HepG2 (cell line): ENCODE data around the gene JAKMIP2. TPM values are rescaled to one million over a fixed set of nuclear protein-coding genes. Genes with fewer than 3 reads are reported as not detected.

Experiments used
- ATAC-seq: fragments of 200-7000 bp; cut with Tn5 transposase; 3 replicates; pipeline ENCODE4 v1.9.1; 2020; ENCODE audit warnings: mild to moderate bottlenecking, moderate library complexity
- BruUV-seq: library from RNA; stranded (reverse); fragments of 400-500 nt; replicated peaks from 2 replicates; lab custom pipeline; 2021; lab: Mats Ljungman, UMichigan
- CTCF ChIA-PET: fragments of 300-600 bp; formaldehyde crosslinking; extraction: SDS; loops from one replicate; lab custom pipeline; 2021; ENCODE audit warnings: low total read pairs, inconsistent platforms, low intra/inter-chr PET ratio; lab: Yijun Ruan, JAX
- POLR2A ChIA-PET: fragments of 350-600 bp; sonication (Branson Sonifier 250); formaldehyde crosslinking; loops from one replicate; lab custom pipeline; 2020; ENCODE audit warnings: antibody characterized with exemption, inconsistent platforms; lab: Yijun Ruan, JAX
- DNase-seq: peaks from one replicate; pipeline ENCODE4 v3.0.0-alpha.2; 2015; ENCODE audit warnings: low spot score
- FAIRE-seq: peaks from 3 replicates; lab custom pipeline; 2011; peaks lifted over from hg19 to GRCh38; lab: Jason Lieb, UNC
- H2AFZ ChIP-seq: one replicate; pipeline ENCODE4 v1.6.1; 2011; ENCODE audit warnings: low read length, inconsistent platforms
- H3K27ac ChIP-seq: fragments of 300-600 bp; 3 replicates; pipeline ENCODE4 v1.8.0; 2011; ENCODE audit warnings: mixed run types, mild to moderate bottlenecking, mixed read lengths, low read length, inconsistent platforms; ENCODE audit not compliant: insufficient read depth; ENCODE audit errors: extremely low read length
- H3K27me3 ChIP-seq, 2 experiments: fragments of 200-600 bp in 1 of 2; 2 replicates in 1 of 2; 3 replicates in 1 of 2; pipeline versions ENCODE4 v1.6.0 to v1.8.0; 2011; ENCODE audit warnings: low read length in 2 of 2, mild to moderate bottlenecking in 2 of 2, moderate library complexity in 2 of 2, inconsistent platforms in 1 of 2; ENCODE audit not compliant: insufficient read depth in 2 of 2, control insufficient read depth in 1 of 2
- H3K36me3 ChIP-seq, 2 experiments: fragments of 200-600 bp in 1 of 2; replicated peaks in 1 of 2; 2 replicates in 1 of 2; 3 replicates in 1 of 2; pipeline versions ENCODE4 v1.5.1 to v1.8.0; 2011; ENCODE audit warnings: low read length in 2 of 2, inconsistent platforms in 1 of 2; ENCODE audit not compliant: insufficient read depth in 2 of 2, control insufficient read depth in 1 of 2
- H3K4me1 ChIP-seq: 2 replicates; pipeline ENCODE4 v1.5.1; 2012; ENCODE audit warnings: low read length, inconsistent platforms; ENCODE audit not compliant: insufficient read depth
- H3K4me2 ChIP-seq: 2 replicates; pipeline ENCODE4 v1.6.0; 2011; ENCODE audit warnings: low read depth, low read length, inconsistent platforms
- H3K4me3 ChIP-seq, 3 experiments: fragments of 200-600 bp in 1 of 3; sonication (generic), shearing (Covaris generic) in 1 of 3; replicated peaks in 1 of 3; 2 replicates each; pipeline ENCODE4 v1.5.1; 2011 to 2016; ENCODE audit warnings: low read length in 3 of 3, inconsistent platforms in 2 of 3, low read depth in 2 of 3, mild to moderate bottlenecking in 2 of 3, control low read depth in 1 of 3, mixed read lengths in 1 of 3; ENCODE audit not compliant: insufficient read depth in 1 of 3
- H3K79me2 ChIP-seq: one replicate; pipeline ENCODE4 v1.6.1; 2011; ENCODE audit warnings: low read length, inconsistent platforms; ENCODE audit not compliant: insufficient read depth
- H3K9ac ChIP-seq: 2 replicates; pipeline ENCODE4 v1.6.0; 2011; ENCODE audit warnings: mild to moderate bottlenecking, low read depth, low read length, inconsistent platforms; ENCODE audit not compliant: insufficient read depth
- H3K9me3 ChIP-seq: 2 replicates; pipeline ENCODE4 v1.5.1; 2012; ENCODE audit warnings: mild to moderate bottlenecking, low read length
- H4K20me1 ChIP-seq: 2 replicates; pipeline ENCODE4 v1.6.0; 2011; ENCODE audit warnings: inconsistent platforms, mild to moderate bottlenecking, low read length, moderate library complexity; ENCODE audit not compliant: insufficient read depth
- CREB3 ChIP-seq: sonication (generic); formaldehyde crosslinking; IDR thresholded peaks from 2 replicates; pipeline ENCODE4 v1.5.0; 2020; ENCODE audit warnings: missing genetic modification reagents
- FOXA1 ChIP-seq, 2 experiments: fragments of 450-650 bp in 1 of 2; sonication (generic) in 1 of 2; formaldehyde crosslinking in 1 of 2; IDR thresholded peaks; 2 replicates each; pipeline versions ENCODE4 v1.4.0 to v1.6.1; 2016 to 2020; ENCODE audit warnings: missing genetic modification reagents in 1 of 2
- FOXA3 ChIP-seq: IDR thresholded peaks from 2 replicates; pipeline ENCODE4 v1.6.1; 2016; ENCODE audit warnings: missing genetic modification reagents, missing compliant biosample characterization
- HHEX ChIP-seq: IDR thresholded peaks from 2 replicates; pipeline ENCODE4 v1.6.1; 2016; ENCODE audit warnings: control low read depth
- KDM1A ChIP-seq: IDR thresholded peaks from 2 replicates; pipeline ENCODE4 v1.6.1; 2016; ENCODE audit warnings: missing compliant biosample characterization
- SOX13 ChIP-seq, 3 experiments: fragments of 450-650 bp in 1 of 3; sonication (generic) in 1 of 3; formaldehyde crosslinking in 1 of 3; IDR thresholded peaks in 2 of 3; conservative IDR thresholded peaks in 1 of 3; 2 replicates each; pipeline versions ENCODE4 v1.5.0 to v1.6.1; 2016 to 2020; ENCODE audit warnings: antibody characterized with exemption in 1 of 3, mild to moderate bottlenecking in 1 of 3, missing compliant biosample characterization in 1 of 3, missing genetic modification reagents in 1 of 3, moderate library complexity in 1 of 3
- SOX5 ChIP-seq: IDR thresholded peaks from 2 replicates; pipeline ENCODE4 v1.6.1; 2016; ENCODE audit warnings: borderline replicate concordance
- SOX6 ChIP-seq, 2 experiments: fragments of 450-650 bp in 1 of 2; sonication (generic) in 1 of 2; formaldehyde crosslinking in 1 of 2; IDR thresholded peaks; 2 replicates each; pipeline versions ENCODE4 v1.4.0 to v1.6.1; 2017 to 2020; ENCODE audit warnings: antibody characterized with exemption in 1 of 2, mild to moderate bottlenecking in 1 of 2, missing genetic modification reagents in 1 of 2
- TBX2 ChIP-seq: sonication (generic); formaldehyde crosslinking; IDR thresholded peaks from 2 replicates; pipeline ENCODE4 v1.5.0; 2020; ENCODE audit warnings: missing genetic modification reagents, mild to moderate bottlenecking, borderline replicate concordance
- TBX3 ChIP-seq: fragments of 450-650 bp; IDR thresholded peaks from 2 replicates; pipeline ENCODE4 v1.6.1; 2017; ENCODE audit warnings: antibody characterized with exemption, mild to moderate bottlenecking, inconsistent platforms, borderline replicate concordance
- TCF7 ChIP-seq: sonication (generic); IDR thresholded peaks from 2 replicates; pipeline ENCODE4 v1.6.1; 2016; ENCODE audit warnings: antibody characterized with exemption, low read depth
- XRCC5 ChIP-seq: fragments of 200-400 bp; formaldehyde crosslinking; optimal IDR thresholded peaks from 2 replicates; pipeline ENCODE3; 2017; ENCODE audit warnings: mild to moderate bottlenecking, low read length
- ZMYM3 ChIP-seq: sonication (generic); formaldehyde crosslinking; IDR thresholded peaks from 2 replicates; pipeline ENCODE4 v1.5.1; 2020; ENCODE audit warnings: mild to moderate bottlenecking, missing genetic modification reagents
- ZNF207 ChIP-seq: fragments of 450-650 bp; IDR thresholded peaks from 2 replicates; pipeline ENCODE4 v1.6.1; 2016; ENCODE audit warnings: antibody characterized with exemption, borderline replicate concordance
- ZNF629 ChIP-seq: sonication (generic); formaldehyde crosslinking; conservative IDR thresholded peaks from 2 replicates; pipeline ENCODE4 v1.5.0; 2020; ENCODE audit warnings: missing genetic modification reagents
- ZNF790 ChIP-seq: sonication (generic); formaldehyde crosslinking; IDR thresholded peaks from 2 replicates; pipeline ENCODE4 v1.8.0; 2022; ENCODE audit warnings: missing genetic modification reagents, mild to moderate bottlenecking, borderline replicate concordance
- WGBS: methylation state at CpG from one replicate; pipeline ENCODE4 v1.1.6; 2017; ENCODE audit warnings: low lambda C conversion rate; 5-methylcytosine and 5-hydroxymethylcytosine counted together
- in situ Hi-C: cut with HindIII; loops from 2 replicates; pipeline ENCODE4 v1.10.0; 2017; ENCODE audit warnings: low pct_unique_long_range_greater_than_20kb; ENCODE audit not compliant: extremely low pct_ligation_motif_present
- intact Hi-C: fragments of 100-400 bp; cut with micrococcal nuclease; formaldehyde crosslinking; loops from one replicate; pipeline ENCODE4 v1.10.0; 2022; ENCODE audit not compliant: unreplicated experiment
- polyA plus RNA-seq, 8 experiments: library from polyadenylated mRNA; depleted of rRNA in 3 of 8; stranded (reverse) in 7 of 8; unstranded in 1 of 8; fragments of >200 nt; fragmentation: Illumina TruSeq in 4 of 8; extraction: Trizol in 4 of 8; gene quantifications; 2 replicates each; pipeline versions ENCODE4 v1.2.1 to v1.2.3, GENCODE V29; 2011 to 2016; ENCODE audit warnings: low read depth in 4 of 8, missing spikeins in 1 of 8, mixed read lengths in 1 of 8; ENCODE audit not compliant: insufficient read depth in 1 of 8
- total RNA-seq, 5 experiments: library from RNA; depleted of rRNA; stranded (reverse); fragments of >200 nt; fragmentation: Illumina TruSeq; extraction: Trizol; gene quantifications; 2 replicates each; pipeline ENCODE4 v1.2.3, GENCODE V29; 2016; ENCODE audit warnings: low read depth in 1 of 5
- TF ChIP-seq, protein P1 (sequence below): sonication (generic); formaldehyde crosslinking; IDR thresholded peaks from 2 replicates; pipeline ENCODE4 v1.4.0; 2020; ENCODE audit warnings: missing genetic modification reagents

JAKMIP2 gene
- total and polyA plus RNA-seq, 2 of the 13 experiments (the other 11 are each of a cell fraction or from before 2014, with no cell fraction given) = 0.04 to 2.1 TPM

GRCh38 chr5:147667363-147667762 is 115.2 kb downstream of the JAKMIP2 start (continued):
- TF ChIP-seq, protein P1, sequence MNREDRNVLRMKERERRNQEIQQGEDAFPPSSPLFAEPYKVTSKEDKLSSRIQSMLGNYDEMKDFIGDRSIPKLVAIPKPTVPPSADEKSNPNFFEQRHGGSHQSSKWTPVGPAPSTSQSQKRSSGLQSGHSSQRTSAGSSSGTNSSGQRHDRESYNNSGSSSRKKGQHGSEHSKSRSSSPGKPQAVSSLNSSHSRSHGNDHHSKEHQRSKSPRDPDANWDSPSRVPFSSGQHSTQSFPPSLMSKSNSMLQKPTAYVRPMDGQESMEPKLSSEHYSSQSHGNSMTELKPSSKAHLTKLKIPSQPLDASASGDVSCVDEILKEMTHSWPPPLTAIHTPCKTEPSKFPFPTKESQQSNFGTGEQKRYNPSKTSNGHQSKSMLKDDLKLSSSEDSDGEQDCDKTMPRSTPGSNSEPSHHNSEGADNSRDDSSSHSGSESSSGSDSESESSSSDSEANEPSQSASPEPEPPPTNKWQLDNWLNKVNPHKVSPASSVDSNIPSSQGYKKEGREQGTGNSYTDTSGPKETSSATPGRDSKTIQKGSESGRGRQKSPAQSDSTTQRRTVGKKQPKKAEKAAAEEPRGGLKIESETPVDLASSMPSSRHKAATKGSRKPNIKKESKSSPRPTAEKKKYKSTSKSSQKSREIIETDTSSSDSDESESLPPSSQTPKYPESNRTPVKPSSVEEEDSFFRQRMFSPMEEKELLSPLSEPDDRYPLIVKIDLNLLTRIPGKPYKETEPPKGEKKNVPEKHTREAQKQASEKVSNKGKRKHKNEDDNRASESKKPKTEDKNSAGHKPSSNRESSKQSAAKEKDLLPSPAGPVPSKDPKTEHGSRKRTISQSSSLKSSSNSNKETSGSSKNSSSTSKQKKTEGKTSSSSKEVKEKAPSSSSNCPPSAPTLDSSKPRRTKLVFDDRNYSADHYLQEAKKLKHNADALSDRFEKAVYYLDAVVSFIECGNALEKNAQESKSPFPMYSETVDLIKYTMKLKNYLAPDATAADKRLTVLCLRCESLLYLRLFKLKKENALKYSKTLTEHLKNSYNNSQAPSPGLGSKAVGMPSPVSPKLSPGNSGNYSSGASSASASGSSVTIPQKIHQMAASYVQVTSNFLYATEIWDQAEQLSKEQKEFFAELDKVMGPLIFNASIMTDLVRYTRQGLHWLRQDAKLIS = no peak

GRCh38 chr5:147666419-147666818 is 116.1 kb downstream of the JAKMIP2 start:
- Histone ChIP-seq H3K9ac (no peak overlapping the region), H3K4me3 (no peak overlapping the region), H3K4me2 (no peak overlapping the region), H3K9me3 (no peaks in the 10 kb centered on the region), H3K36me3 (no peaks in the 10 kb centered on the region), H3K4me1 (peaks cover 29% of the 10 kb centered on the region), H3K27ac (no peak overlapping the region), H3K79me2 (no peaks in the 10 kb centered on the region), H3K27me3 (no peaks in the 10 kb centered on the region), H2AFZ (no peak overlapping the region), H4K20me1 (no peaks in the 10 kb centered on the region)
- DNase-seq (no peak), ATAC-seq (no peak), FAIRE-seq (no peak)
- CTCF ChIA-PET = no interaction called here
- POLR2A ChIA-PET = no interaction called here
- 43% methylated on average over 6 of the region's 6 CpGs for WGBS
- TF ChIP-seq ZMYM3 (CRISPR knock-in tag) (0 out of 2 replicates have a peak, but pooled peaks have one; percentile 29), TBX3 (peak; percentile 63; the same call in 1 of the 2 replicates), SOX13 (IDR thresholded peaks at IDR 0.05) (no peak), SOX13 (CRISPR knock-in tag; conservative IDR thresholded peaks at IDR 0.05 in 1 of 2, IDR thresholded peaks at IDR 0.05 in 1 of 2) (peak in 1 of 2 experiments; percentile 41; a peak in 1 of 4 replicates), SOX6 (IDR thresholded peaks at IDR 0.05) (no peak), SOX6 (CRISPR knock-in tag; IDR thresholded peaks at IDR 0.05) (peak; percentile 52; the same call in 1 of the 2 replicates), XRCC5 (no peak), TCF7 (peak; percentile 34; the same call in 1 of the 2 replicates), SOX5 (CRISPR knock-in tag) (peak; percentile 21; the same call in 1 of the 2 replicates), CREB3 (CRISPR knock-in tag) (no peak), KDM1A (CRISPR knock-in tag) (0 out of 2 replicates have a peak, but pooled peaks have one; percentile 36), FOXA3 (CRISPR knock-in tag) (peak; percentile 10; the same call in 1 of the 2 replicates), ZNF629 (CRISPR knock-in tag) (peak; percentile 89), FOXA1 (IDR thresholded peaks at IDR 0.05) (no peak), FOXA1 (CRISPR knock-in tag; IDR thresholded peaks at IDR 0.05) (0 out of 2 replicates have a peak, but pooled peaks have one; percentile 22), TBX2 (CRISPR knock-in tag) (0 out of 2 replicates have a peak, but pooled peaks have one; percentile 23), ZNF790 (CRISPR knock-in tag) (no peak), HHEX (peak; percentile 46; the same call in 1 of the 2 replicates), ZNF207 (no peak)
- in situ Hi-C loops (no loop called here), intact Hi-C loops (loop anchor here (2.0 kb wide), 1 partner anchor 18 kb away; no protein-coding TSS in a partner anchor)
- BruUV-seq = no TSS peak
